Measurements from ENCODE around the gene TSPOAP1. TPM values are rescaled to one million over a fixed set of nuclear protein-coding genes. Genes with fewer than 3 reads are reported as not detected.
A peak's percentile ranks its signal among the peaks of the same experiment; 100 is the strongest.

The TSPOAP1 gene
- total RNA-seq, 4 donors from 2014 or later: 0.59 to 43.7 (median 32.4) TPM

DNA sequence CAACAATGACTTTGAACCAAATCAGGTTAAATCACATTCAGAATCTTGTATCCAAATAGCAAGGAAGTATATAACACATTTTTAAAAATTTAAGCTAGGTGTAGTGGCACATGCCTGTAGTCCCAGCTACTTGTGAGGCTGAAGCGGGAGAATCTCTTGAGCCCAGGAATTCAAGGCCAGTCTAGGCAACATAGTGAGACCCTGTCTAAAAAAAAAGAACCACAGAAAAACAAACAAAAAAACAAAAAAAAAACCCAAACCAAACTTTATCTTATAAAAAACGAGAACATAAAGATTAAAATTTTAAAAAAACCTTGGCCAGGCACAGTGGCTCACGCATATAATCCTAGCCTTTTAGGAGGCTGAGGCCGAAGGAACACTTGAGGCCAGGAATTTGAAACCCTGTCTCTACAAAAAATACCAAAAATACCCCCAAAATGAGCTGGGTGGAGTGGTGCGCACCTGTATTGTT, 11.8 kb upstream of the TSPOAP1 start:
- Histone ChIP-seq H3K27ac (no peak overlapping the region), H3K27me3 (no peaks in the 10 kb centered on the region), H3K9me3 (no peaks in the 10 kb centered on the region), H3K4me1 (no peaks in the 10 kb centered on the region), H3K4me3 (no peak overlapping the region), H3K36me3 (no peaks in the 10 kb centered on the region)
- TF ChIP-seq, protein P1, sequence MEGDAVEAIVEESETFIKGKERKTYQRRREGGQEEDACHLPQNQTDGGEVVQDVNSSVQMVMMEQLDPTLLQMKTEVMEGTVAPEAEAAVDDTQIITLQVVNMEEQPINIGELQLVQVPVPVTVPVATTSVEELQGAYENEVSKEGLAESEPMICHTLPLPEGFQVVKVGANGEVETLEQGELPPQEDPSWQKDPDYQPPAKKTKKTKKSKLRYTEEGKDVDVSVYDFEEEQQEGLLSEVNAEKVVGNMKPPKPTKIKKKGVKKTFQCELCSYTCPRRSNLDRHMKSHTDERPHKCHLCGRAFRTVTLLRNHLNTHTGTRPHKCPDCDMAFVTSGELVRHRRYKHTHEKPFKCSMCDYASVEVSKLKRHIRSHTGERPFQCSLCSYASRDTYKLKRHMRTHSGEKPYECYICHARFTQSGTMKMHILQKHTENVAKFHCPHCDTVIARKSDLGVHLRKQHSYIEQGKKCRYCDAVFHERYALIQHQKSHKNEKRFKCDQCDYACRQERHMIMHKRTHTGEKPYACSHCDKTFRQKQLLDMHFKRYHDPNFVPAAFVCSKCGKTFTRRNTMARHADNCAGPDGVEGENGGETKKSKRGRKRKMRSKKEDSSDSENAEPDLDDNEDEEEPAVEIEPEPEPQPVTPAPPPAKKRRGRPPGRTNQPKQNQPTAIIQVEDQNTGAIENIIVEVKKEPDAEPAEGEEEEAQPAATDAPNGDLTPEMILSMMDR (IDR thresholded peaks at IDR 0.05): no peak
- TF ChIP-seq POLR2A (IDR thresholded peaks at IDR 0.05): no peak
- intact Hi-C loops (cut with DNase I; ENCODE audit: low total_unique reads): no loop called here
- DNase-seq: no peak

DNA sequence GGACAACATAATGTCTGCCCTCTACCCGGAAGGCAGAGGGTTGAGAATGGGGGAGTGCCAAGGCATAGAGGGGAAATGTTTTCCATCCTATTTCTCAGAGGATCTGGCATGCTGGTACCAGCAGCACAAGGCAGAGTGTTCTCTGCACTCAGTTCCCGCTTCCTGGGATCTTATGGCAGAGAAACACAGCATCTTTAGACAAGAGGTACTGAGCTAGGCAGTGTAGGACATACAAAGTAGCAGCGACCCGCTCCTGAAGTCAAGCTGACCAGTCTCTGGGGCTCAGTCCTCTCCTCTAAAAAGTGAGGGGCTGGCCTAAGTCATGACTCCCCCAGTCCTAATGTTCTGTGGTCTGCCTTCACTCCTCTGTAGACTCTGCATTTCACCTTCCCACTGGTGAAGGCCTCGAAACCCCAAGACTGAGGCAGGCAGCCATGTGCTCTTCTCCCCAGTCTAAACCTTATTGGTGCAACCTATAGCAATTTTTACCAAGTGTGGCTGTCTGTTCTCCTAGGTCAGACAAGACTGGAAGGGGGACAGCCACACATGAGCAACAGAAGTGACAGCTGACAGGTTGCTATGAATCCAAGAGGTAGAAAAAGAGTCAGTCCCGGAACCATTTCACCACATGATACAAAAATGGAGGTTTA, 11.3 kb upstream of the TSPOAP1 start:
- intact Hi-C loops (cut with DNase I; ENCODE audit: low total_unique reads): no loop called here
- no peak for TF ChIP-seq POLR2A (IDR thresholded peaks at IDR 0.05)
- TF ChIP-seq, protein P1 (IDR thresholded peaks at IDR 0.05): no peak
- DNase-seq: no peak
- H3K36me3 ChIP-seq: no peaks in the 10 kb centered on the region
- H3K27ac ChIP-seq: peak overlapping the region in 1 of 2 donors; percentile 83
- no peaks in the 10 kb centered on the region for H3K27me3 ChIP-seq
- no peaks in the 10 kb centered on the region for H3K4me1 ChIP-seq
- H3K4me3 ChIP-seq: no peak overlapping the region
- H3K9me3 ChIP-seq: no peaks in the 10 kb centered on the region

DNA sequence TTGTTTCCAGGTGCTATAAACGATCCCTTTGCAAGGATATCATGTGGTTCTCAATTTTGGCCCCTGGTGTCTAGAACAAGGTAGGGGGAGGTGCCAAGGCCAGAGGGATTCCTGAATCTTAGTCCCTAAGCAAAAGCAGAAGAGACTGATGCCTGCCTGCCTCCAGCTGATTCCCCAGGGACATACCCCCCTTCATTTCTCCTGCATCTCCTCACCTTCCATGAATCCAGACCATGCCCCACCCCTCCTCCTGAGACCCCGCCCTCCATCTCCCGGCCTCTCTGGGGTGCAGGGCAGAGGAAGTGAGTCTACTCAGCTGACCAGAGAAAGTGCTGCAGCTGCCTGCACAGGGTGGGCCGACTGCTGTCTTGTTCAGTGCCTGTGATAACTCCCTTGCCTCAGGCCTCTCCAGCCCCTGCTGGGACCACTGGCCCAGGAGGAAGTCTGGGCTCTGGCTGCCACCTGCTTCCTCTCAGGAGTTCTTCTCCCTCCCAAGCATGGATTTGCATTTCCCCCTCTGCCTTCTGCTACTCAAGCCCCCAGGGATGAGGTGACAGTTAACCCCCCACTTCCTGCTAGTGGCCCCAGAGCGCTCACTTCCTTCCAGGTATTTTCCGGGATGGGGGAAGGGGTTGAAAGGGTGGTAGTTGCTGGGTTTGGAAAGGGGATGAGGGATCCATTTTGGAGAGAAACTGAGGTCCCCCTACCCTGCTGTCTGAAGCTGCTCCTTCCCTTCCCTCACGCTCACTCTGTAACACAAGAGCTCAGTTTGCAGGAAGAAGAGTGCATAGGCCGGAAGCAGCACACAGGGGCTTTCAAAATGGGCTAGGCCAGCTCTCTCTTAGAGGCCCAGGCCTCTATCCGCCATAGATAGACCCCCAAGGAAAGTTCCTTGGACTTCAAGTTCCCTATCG, 10.5 kb upstream of the TSPOAP1 start:
- no peak for TF ChIP-seq POLR2A (IDR thresholded peaks at IDR 0.05)
- TF ChIP-seq, protein P1 (IDR thresholded peaks at IDR 0.05): no peak
- Histone ChIP-seq H3K4me3 (no peak overlapping the region), H3K36me3 (no peaks in the 10 kb centered on the region), H3K4me1 (no peaks in the 10 kb centered on the region), H3K27ac (peak overlapping the region; percentile 60 to 83), H3K9me3 (no peaks in the 10 kb centered on the region), H3K27me3 (no peaks in the 10 kb centered on the region)
- intact Hi-C loops (cut with DNase I; ENCODE audit: low total_unique reads): no loop called here
- DNase-seq: no peak

- TF ChIP-seq POLR2A (IDR thresholded peaks at IDR 0.05): no peak
- TF ChIP-seq, protein P1 (IDR thresholded peaks at IDR 0.05): no peak
- no peak overlapping the region for H3K4me3 ChIP-seq
- H3K9me3 ChIP-seq: no peaks in the 10 kb centered on the region
- intact Hi-C loops (cut with DNase I; ENCODE audit: low total_unique reads): no loop called here
- no peaks in the 10 kb centered on the region for H3K27me3 ChIP-seq
- no peaks in the 10 kb centered on the region for H3K4me1 ChIP-seq
- H3K36me3 ChIP-seq: no peaks in the 10 kb centered on the region
- peak overlapping the region; percentile 60 to 83 for H3K27ac ChIP-seq
- no peak for DNase-seq
Measured at GRCh38 chr17:58338454-58338840, 9.9 kb upstream of the TSPOAP1 start.

Measured in uterus (tissue), 4 donors.